Measurements from ENCODE around the gene PRPF40A.
"Not testable (repeated sequence)": the region's sequence is repeated elsewhere in the genome, so short reads cannot be mapped to it uniquely, and the experiment has no call there.

The PRPF40A gene

DNA sequence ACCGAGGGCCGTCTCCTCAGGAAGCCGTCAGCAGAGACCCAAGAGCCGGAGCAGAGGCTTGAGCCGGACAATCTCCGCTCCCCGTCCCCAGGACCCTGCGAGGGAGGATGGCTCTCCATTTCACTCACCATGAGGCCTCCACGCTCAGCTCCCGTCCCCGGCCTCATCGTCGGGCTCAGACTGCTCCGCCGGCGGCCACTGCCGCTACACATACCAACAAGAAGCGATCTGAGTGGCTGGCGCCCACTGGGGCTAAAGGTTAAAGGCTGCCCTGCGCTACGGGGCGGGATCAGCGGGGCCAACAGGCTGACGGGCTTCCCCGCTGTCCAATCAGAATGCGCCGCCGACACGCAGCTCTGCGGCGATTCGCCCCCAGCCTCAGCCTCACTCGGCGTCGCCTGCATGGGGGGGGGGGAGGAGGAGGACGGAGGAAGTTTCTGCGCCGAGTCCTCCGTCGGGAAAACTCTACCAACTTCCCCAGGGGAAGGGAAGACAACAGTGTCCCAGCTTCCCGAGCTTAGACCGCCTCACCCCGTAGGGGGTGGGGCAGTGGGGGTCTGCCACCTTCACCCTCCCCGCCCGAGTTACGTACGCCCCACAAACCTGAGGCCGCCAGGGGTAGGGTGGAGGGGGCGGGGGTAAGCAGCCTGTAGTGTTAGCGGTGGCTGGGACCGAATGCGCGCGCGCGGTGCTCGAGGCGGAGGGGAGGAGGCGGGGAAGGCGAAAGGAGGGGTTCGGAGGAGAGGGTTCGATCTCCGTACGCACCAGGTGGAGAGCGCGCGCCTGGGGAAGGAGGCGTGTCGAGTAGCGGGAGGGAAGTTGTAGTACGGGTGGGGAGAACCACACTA is at the start of gene PRPF40A:
Gene PRPF40A, minus strand, starts transcription at position 234 of the 848 bp plus-strand sequence. Its CDS starts 22 bp downstream, at position 212.
- Mint-ChIP-seq H3K27ac (peak within 1 kb of the TSS; percentile 96 to 99), H3K4me1 (peaks cover 60% of the 10 kb centered on the region), H3K9me3 (no peaks in the 10 kb centered on the region), H3K4me3 (peak within 1 kb of the TSS; percentile 89 to 98), H3K27me3 (no peaks in the 10 kb centered on the region)
- ATAC-seq (peak; percentile 85), DNase-seq (peak; percentile 96 to 98)

- DNase-seq, result no peak
- Mint-ChIP-seq H3K27ac (no peak overlapping the region), H3K9me3 (no peaks in the 10 kb centered on the region), H3K27me3 (no peaks in the 10 kb centered on the region), H3K4me1 (no peaks in the 10 kb centered on the region), H3K4me3 (no peak overlapping the region)
- ATAC-seq, result no peak
Measured at GRCh38 chr2:152766928-152767327, 49.7 kb upstream of the PRPF40A start.

DNA sequence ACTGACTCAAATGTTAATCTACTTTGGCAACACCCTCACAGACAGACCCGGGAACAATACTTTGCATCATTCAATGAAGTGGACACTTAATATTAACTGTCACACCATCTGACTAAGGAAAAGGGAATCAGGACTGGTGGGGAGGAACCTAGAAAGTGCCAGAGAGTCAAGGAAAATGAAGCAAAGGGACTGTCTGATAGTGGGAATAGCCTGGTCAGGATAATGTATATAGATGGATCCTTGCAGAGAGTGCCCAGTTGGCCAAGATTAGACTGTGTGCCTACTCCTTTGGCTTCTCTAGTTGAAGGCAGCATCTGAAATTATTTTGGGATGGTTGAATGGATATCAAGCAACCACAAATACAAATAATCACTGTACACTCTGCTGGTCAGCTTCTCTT is 46.4 kb upstream of the PRPF40A start:
- no peak for ATAC-seq
- H3K4me1 Mint-ChIP-seq, result no peaks in the 10 kb centered on the region

DNA sequence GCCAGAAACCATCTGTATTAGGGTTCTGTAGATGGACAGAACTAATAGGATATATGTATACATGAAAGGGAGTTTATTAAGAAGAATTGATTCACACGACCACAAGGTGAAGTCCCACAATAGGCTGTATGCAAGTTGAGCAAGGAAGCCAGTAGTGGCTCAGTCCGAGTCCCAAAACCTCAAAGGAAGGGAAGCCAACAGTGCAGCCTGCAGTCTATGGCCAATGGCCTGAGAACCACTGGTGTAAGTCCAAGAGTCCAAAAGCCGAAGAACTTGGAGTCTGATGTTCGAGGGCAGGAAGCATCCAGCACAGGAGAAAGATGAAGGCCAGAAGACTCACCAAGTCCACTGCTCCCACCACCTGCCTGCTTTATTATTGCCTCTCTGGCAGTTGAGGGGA is 45.9 kb upstream of the PRPF40A start:
- H3K27me3 Mint-ChIP-seq, DNase-seq, H3K9me3 Mint-ChIP-seq, ATAC-seq, H3K4me1 Mint-ChIP-seq, H3K27ac Mint-ChIP-seq, H3K4me3 Mint-ChIP-seq: not testable (repeated sequence)

More for the DNA sequence above, 46.4 kb upstream of the PRPF40A start:
- DNase-seq, result no peak
- Mint-ChIP-seq H3K4me3 (no peak overlapping the region), H3K27me3 (no peaks in the 10 kb centered on the region), H3K27ac (no peak overlapping the region), H3K9me3 (no peaks in the 10 kb centered on the region)

DNA sequence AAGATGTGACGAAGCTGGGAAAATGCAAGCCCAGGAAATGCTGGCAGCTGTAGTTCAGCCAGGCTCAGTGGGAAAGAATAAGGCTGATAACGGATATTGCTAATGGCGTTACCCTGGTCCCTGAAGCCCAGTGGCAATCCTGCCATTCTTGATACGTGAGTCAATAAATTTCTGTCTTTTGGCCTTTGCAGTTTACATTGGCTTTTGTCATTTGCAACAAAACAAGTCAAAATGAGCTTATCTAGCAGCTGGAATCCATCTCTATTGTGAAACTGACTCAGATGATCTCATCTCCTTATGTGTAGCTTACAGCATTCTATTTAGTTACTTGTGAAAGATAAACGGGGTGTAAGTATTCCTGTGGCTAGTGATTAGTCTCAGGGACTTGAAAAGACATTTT is 44.9 kb upstream of the PRPF40A start:
- ATAC-seq (no peak), DNase-seq (no peak)
- H3K27me3 Mint-ChIP-seq, result no peaks in the 10 kb centered on the region
- H3K4me3 Mint-ChIP-seq, result no peak overlapping the region
- no peaks in the 10 kb centered on the region for H3K9me3 Mint-ChIP-seq
- H3K27ac Mint-ChIP-seq, result no peak overlapping the region
- no peaks in the 10 kb centered on the region for H3K4me1 Mint-ChIP-seq

DNA sequence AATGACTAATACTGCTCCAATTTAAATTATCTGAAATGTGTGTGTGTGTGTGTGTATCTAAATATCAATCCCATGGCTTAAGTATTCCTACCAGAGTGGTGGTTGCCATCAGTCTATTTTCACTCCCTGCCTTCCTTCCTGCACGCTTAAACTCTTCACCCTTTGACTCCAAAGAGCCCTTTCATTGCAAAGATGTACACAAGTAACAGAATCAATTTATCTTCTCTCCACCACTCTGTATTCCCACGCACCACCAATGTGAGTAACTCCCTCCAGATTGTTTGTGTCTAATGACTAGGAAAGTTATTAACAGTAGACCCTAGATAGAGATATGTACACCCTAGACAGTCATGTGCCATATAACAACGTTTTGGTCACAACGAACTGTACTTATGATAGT is 44.0 kb upstream of the PRPF40A start:
- H3K9me3 Mint-ChIP-seq, result no peaks in the 10 kb centered on the region
- no peak for DNase-seq
- H3K4me3 Mint-ChIP-seq, result no peak overlapping the region

DNA sequence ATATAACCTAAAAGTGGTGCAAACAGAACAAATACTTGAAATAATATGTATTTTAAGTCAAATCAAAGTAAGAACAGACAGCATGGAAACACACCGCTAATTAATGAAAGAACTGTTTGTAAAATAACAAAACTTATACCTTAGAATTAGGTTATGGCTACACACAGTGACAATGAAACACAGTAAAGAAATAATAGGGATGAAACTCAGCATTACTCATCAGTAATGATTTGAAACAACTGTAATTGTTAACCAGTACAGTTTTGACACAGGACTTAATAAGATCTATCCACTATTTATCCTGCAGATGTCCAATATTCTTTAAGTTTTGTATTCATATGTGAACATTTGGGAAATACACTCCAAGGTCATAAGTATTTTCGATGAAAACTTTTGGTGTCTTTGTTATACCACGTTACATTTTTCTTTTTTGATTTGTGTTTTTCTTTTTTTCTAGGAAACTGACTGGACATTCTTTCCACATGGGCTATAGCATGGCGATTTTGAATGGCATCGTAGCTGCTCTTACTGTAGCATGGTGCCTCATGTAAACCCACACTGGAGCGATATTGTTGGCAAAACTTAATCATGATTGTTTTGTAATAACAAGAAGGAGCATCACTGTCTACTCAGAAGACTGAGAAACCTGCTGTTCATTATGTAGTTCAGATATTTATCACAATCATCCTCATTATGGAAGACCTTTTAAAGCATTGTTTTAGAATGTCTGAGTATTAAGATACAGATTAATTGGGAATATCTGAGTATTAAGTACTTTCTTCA is 42.2 kb upstream of the PRPF40A start:
- Mint-ChIP-seq H3K4me1 (no peaks in the 10 kb centered on the region), H3K27ac (no peak overlapping the region), H3K27me3 (no peaks in the 10 kb centered on the region), H3K4me3 (no peak overlapping the region), H3K9me3 (no peaks in the 10 kb centered on the region)
- DNase-seq, result no peak
- ATAC-seq, result no peak

More for the DNA sequence above, 44.0 kb upstream of the PRPF40A start:
- H3K27ac Mint-ChIP-seq, result no peak overlapping the region
- no peaks in the 10 kb centered on the region for H3K27me3 Mint-ChIP-seq
- ATAC-seq, result no peak
- H3K4me1 Mint-ChIP-seq, result no peaks in the 10 kb centered on the region

DNA sequence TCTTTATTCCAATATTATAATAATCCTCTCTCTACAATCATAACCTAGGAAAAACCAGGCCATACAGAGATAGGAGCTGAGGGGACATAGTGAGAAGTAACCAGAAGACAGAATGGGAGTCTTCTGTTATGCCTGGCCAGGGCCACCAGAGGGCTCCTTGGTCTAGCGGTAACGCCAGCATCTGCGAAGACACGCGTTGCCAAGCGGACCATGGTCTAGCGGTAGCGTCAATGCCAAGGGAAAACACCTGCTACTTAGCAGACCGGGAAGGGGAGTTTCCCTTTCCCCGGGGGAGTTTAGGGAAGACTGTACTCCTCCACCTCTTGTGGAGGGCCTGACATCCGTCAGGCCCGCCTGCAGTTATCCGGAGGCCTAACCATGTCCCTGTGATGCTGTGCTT is 37.8 kb upstream of the PRPF40A start:
- DNase-seq, result no peak
- Mint-ChIP-seq H3K4me3 (no peak overlapping the region), H3K4me1 (no peaks in the 10 kb centered on the region), H3K27ac (no peak overlapping the region), H3K9me3 (no peaks in the 10 kb centered on the region), H3K27me3 (no peaks in the 10 kb centered on the region)
- ATAC-seq, result no peak

DNA sequence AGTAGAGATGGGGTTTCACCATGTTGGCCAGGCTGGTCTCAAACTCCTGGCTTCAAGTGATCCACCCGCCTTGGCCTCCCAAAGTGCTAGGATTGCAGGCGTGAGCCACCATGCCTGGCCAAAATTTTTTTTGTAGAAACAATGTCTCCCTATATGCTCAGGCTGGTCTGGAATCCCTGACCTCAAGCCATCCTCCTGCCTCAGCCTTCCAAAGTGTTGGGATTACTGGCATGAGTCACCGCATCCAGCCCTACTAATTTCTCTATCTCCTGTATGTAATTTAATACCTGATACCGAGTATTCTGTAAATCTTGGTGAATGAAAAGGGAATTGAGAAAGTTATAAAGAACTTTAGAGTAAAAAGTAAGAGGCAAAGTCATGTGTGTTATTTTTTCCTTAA is 30.5 kb upstream of the PRPF40A start:
- H3K4me3 Mint-ChIP-seq, H3K4me1 Mint-ChIP-seq, ATAC-seq, H3K9me3 Mint-ChIP-seq, DNase-seq, H3K27me3 Mint-ChIP-seq, H3K27ac Mint-ChIP-seq: not testable (repeated sequence)

- H3K4me3 Mint-ChIP-seq, result no peak overlapping the region
- peaks cover 0 to 7% of the 10 kb centered on the region in 2 donors for H3K9me3 Mint-ChIP-seq
- no peak overlapping the region for H3K27ac Mint-ChIP-seq
- H3K4me1 Mint-ChIP-seq, result no peaks in the 10 kb centered on the region
- no peak for ATAC-seq
- DNase-seq, result no peak
- H3K27me3 Mint-ChIP-seq, result no peaks in the 10 kb centered on the region
Measured at GRCh38 chr2:152743002-152743401, 25.7 kb upstream of the PRPF40A start.

DNA sequence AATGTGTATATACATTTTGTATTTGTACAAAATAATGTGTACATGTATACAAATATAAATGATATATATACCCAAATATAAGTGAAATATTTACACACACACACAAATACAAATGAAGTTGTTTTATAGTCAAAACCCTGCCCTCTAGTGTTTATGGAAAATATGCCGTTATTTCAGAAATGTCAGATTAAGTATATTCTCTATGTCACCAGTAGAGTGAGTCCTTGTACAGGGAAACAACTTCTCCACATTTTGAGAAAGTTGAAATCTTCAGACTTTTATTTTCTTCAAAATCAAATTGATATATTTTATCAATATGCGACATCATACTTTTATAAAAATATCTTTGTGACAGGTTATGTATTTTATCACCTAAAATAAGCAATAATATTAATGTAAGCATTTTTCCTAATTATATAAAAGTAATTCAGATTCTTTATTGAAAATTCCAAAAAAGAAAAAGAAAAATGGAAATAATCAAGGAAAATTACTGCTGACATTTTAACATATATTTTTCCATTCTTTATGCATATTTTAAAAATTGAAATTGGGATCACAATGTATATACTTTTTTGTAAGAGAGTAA is 23.6 kb upstream of the PRPF40A start:
- no peak for DNase-seq
- H3K4me1 Mint-ChIP-seq, result no peaks in the 10 kb centered on the region
- H3K4me3 Mint-ChIP-seq, result no peak overlapping the region
- peak; percentile 63 for ATAC-seq
- no peaks in the 10 kb centered on the region for H3K27me3 Mint-ChIP-seq
- no peak overlapping the region for H3K27ac Mint-ChIP-seq
- peaks cover 0 to 7% of the 10 kb centered on the region in 2 donors for H3K9me3 Mint-ChIP-seq

- peak overlapping the region in 1 of 2 donors; percentile 65 for H3K27ac Mint-ChIP-seq
- not testable (repeated sequence) for H3K27me3 Mint-ChIP-seq, ATAC-seq, H3K4me3 Mint-ChIP-seq, DNase-seq, H3K9me3 Mint-ChIP-seq, H3K4me1 Mint-ChIP-seq
Measured at GRCh38 chr2:152739705-152740104, 22.4 kb upstream of the PRPF40A start.

GRCh38 chr2:152738438-152738837 is 21.2 kb upstream of the PRPF40A start:
- Mint-ChIP-seq H3K27ac (no peak overlapping the region), H3K9me3 (peaks cover 0 to 7% of the 10 kb centered on the region in 2 donors), H3K4me3 (no peak overlapping the region), H3K27me3 (no peaks in the 10 kb centered on the region), H3K4me1 (no peaks in the 10 kb centered on the region)
- no peak for ATAC-seq
- DNase-seq, result no peak

DNA sequence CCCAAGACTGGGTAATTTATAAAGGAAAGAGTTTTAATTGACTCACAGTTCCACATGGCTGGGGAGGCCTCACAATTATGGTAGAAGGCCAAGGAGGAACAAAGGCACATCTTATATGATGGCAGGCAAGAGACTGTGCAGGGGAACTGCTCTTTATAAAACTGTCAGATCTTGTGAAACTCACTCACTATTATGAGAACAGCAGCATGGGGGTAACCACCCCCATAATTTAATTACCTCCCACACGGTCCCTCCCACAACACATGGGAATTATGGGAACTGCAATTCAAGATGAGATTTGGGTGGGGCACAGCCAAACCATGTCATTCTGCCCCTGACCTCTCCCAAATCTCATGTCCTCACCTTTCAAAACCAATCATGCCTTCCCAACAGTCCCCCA is 20.2 kb upstream of the PRPF40A start:
- not testable (repeated sequence) for ATAC-seq, DNase-seq, H3K4me3 Mint-ChIP-seq, H3K27me3 Mint-ChIP-seq, H3K9me3 Mint-ChIP-seq, H3K4me1 Mint-ChIP-seq
- peak overlapping the region in 1 of 2 donors; percentile 2 for H3K27ac Mint-ChIP-seq

DNA sequence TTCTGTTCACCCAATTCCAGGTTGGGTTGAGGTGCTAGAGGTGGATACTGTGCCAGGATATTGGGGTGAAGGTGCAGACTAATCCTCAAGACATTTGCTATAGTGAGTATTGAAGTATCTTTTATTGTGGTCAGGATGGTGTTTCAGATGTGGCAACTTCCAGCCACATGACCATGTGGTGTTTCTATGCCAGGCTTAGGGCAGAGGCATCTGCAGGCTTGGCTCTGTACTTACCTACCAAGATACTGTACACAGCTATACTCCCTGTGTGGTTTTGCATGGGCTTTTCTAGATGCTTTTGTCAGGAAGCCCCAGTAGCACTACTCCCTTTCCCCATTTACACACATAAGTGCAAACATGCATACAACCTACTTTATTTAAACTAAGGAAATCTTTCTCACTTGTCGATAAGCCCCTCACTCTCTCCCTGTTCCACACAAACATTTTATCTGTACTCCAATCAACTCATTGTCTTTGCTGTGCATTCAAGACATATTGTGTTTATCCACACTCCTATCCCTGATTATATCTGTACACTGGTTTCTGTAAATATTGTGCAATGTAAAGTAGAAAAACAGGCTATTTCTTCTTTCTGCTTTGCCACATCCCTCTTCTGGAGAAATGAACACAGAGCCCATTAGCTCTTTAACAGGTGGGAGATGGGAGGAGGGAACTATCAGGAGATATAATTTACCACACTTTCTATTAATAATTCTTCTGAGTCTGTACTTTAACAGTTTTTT is 13.5 kb upstream of the PRPF40A start:
- ATAC-seq (peak; percentile 99), DNase-seq (peak; percentile 39 to 51)
- H3K4me1 Mint-ChIP-seq, result peaks cover 24% of the 10 kb centered on the region
- H3K27ac Mint-ChIP-seq, result no peak overlapping the region
- H3K27me3 Mint-ChIP-seq, result no peaks in the 10 kb centered on the region
- H3K9me3 Mint-ChIP-seq, result no peaks in the 10 kb centered on the region
- H3K4me3 Mint-ChIP-seq, result peak overlapping the region; percentile 2 to 42

Measured in stimulated activated naive CD8-positive, alpha-beta T cell treated with anti-CD3 and anti-CD28 coated beads, Interleukin-15, amount 100 ng/mL, for 72 hours (primary cell).